NB4 (cell line): ENCODE data around the gene SCMH1.

ENCODE experiments used
- DNase-seq: peaks from one replicate; pipeline ENCODE4 v3.0.0; 2010; ENCODE audit warnings: low read depth
- H3K4me3 ChIP-seq: one replicate; pipeline ENCODE4 v1.5.1; 2011; ENCODE audit warnings: mild to moderate bottlenecking, low read depth, low read length, moderate library complexity
- MAX ChIP-seq: IDR thresholded peaks from 2 replicates; pipeline ENCODE4 v1.6.1; 2011; ENCODE audit warnings: low read depth, low read length
- MYC ChIP-seq: IDR thresholded peaks from 2 replicates; pipeline ENCODE4 v1.6.1; 2011; ENCODE audit warnings: low read depth, low read length
- POLR2A ChIP-seq: IDR thresholded peaks from 2 replicates; pipeline ENCODE4 v1.6.1; 2011; ENCODE audit warnings: mild to moderate bottlenecking; ENCODE audit not compliant: insufficient read length; ENCODE audit errors: extremely low read depth
- TF ChIP-seq, protein P1 (sequence below): IDR thresholded peaks from one replicate; pipeline ENCODE4 v1.5.1; 2012; ENCODE audit warnings: low read depth, low read length

SCMH1 gene

DNA sequence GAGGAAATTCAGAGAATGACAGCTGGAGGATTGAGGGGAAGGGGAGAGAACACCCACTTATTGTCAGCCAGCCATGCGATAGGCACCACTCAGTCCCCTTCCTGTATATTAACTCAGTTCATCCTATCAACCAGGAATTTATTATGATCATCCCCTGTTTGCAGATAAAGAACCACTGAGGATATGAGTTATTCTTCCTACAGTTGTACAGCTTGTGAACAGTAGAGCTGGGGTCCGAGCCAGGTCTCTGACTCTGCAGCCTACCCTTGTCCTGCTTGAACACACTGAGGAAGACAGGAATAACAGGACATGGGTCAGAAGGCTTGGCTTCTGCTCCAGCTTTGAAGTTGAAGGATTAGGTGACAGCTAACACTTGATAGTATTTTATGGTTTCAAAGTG, 42.0 kb upstream of the SCMH1 start:
- TF ChIP-seq POLR2A (no peak), MAX (no peak), MYC (no peak)
- TF ChIP-seq, protein P1, sequence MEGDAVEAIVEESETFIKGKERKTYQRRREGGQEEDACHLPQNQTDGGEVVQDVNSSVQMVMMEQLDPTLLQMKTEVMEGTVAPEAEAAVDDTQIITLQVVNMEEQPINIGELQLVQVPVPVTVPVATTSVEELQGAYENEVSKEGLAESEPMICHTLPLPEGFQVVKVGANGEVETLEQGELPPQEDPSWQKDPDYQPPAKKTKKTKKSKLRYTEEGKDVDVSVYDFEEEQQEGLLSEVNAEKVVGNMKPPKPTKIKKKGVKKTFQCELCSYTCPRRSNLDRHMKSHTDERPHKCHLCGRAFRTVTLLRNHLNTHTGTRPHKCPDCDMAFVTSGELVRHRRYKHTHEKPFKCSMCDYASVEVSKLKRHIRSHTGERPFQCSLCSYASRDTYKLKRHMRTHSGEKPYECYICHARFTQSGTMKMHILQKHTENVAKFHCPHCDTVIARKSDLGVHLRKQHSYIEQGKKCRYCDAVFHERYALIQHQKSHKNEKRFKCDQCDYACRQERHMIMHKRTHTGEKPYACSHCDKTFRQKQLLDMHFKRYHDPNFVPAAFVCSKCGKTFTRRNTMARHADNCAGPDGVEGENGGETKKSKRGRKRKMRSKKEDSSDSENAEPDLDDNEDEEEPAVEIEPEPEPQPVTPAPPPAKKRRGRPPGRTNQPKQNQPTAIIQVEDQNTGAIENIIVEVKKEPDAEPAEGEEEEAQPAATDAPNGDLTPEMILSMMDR = no peak
- DNase-seq = no peak
- H3K4me3 ChIP-seq = no peak overlapping the region

DNA sequence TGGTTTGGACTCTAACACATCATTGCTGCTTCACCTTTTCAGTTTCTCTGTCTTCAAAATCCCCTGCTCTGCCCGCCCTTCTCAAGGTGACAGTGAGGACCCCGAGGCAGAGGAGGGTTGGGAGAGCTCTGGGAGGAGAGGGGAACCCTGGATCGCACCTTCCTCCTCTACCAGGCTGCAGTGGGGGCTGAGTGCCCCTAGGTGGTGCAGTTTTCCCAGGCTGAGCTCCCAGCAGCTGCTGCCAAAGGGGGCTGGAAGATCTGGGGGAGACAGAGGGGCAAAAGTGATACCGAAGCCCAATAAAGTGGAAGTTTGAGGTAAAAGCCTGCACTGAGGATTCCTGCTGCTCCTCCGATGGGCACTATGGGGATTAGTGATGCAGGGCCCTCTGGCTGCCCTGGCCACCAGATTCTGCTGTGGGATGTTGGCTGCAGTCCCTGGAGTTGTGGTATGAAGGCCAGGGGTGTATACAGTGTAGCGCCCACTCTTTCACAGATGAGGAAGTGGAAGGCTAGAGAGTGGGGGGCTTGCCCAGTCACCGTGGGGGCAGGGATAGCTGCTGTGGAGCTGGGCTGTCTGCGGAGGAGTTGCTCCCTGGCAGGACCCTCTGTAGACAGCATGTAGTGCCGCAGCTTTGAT, 40.7 kb upstream of the SCMH1 start:
- H3K4me3 ChIP-seq = no peak overlapping the region
- DNase-seq = peak; percentile 41
- TF ChIP-seq, protein P1 = peak; percentile 91
- TF ChIP-seq MAX = no peak

GRCh38 chr1:41281334-41281733, 39.2 kb upstream of the SCMH1 start:
- TF ChIP-seq, protein P1 = no peak
- no peak for TF ChIP-seq POLR2A
- no peak for TF ChIP-seq MYC
- TF ChIP-seq MAX = no peak
- DNase-seq = no peak
- H3K4me3 ChIP-seq = no peak overlapping the region

- TF ChIP-seq, protein P1 = no peak
- TF ChIP-seq MAX (no peak), MYC (no peak), POLR2A (no peak)
- no peak overlapping the region for H3K4me3 ChIP-seq
- peak; percentile 13 for DNase-seq
These were observed 38.3 kb upstream of the SCMH1 start for GRCh38 chr1:41280202-41281032.

GRCh38 chr1:41278076-41278475, 36.0 kb upstream of the SCMH1 start:
- no peak overlapping the region for H3K4me3 ChIP-seq
- DNase-seq = peak; percentile 21
- TF ChIP-seq MAX = peak; percentile 32; the same call in 1 of the 2 replicates
- TF ChIP-seq, protein P1 = no peak
